NT2/D1 (cell line): Measurements from ENCODE around the gene TXN.

ENCODE experiments used
- DNase-seq: peaks from one replicate; pipeline ENCODE4 v3.0.0-alpha.2; 2011; ENCODE audit warnings: low read depth, low spot score
- H3K27me3 ChIP-seq: 2 replicates; pipeline ENCODE4 v1.6.0; 2011; ENCODE audit warnings: mild to moderate bottlenecking; ENCODE audit not compliant: insufficient read length, insufficient read depth
- H3K36me3 ChIP-seq: 2 replicates; pipeline ENCODE4 v1.6.1; 2011; ENCODE audit warnings: mild to moderate bottlenecking, low read length, mixed read lengths; ENCODE audit not compliant: insufficient read depth, insufficient read length
- H3K4me1 ChIP-seq: 2 replicates; pipeline ENCODE4 v1.5.1; 2011; ENCODE audit not compliant: insufficient read depth, insufficient read length
- H3K4me3 ChIP-seq: 2 replicates; pipeline ENCODE4 v1.5.1; 2011; ENCODE audit warnings: low read depth; ENCODE audit not compliant: insufficient read length
- H3K9ac ChIP-seq: 2 replicates; pipeline ENCODE4 v1.6.0; 2011; ENCODE audit warnings: low read depth; ENCODE audit not compliant: insufficient read length
- H3K9me3 ChIP-seq: 2 replicates; pipeline ENCODE4 v1.5.1; 2011; ENCODE audit warnings: mild to moderate bottlenecking, low read length; ENCODE audit not compliant: insufficient read depth
- SUZ12 ChIP-seq: IDR thresholded peaks from 2 replicates; pipeline ENCODE4 v1.6.1; 2011; ENCODE audit not compliant: insufficient read length, insufficient read depth; ENCODE audit errors: extremely low read depth
- YY1 ChIP-seq: IDR thresholded peaks from 2 replicates; pipeline ENCODE4 v1.6.1; 2011; ENCODE audit not compliant: insufficient read length, insufficient read depth
- ZNF274 ChIP-seq: IDR thresholded peaks from 2 replicates; pipeline ENCODE4 v1.6.1; 2011; ENCODE audit warnings: mild to moderate bottlenecking, low read depth, low read length

The TXN gene

GRCh38 chr9:110249603-110250002 lies 6.7 kb downstream of the TXN start:
- no peaks in the 10 kb centered on the region for H3K9me3 ChIP-seq
- H3K4me1 ChIP-seq: no peaks in the 10 kb centered on the region
- TF ChIP-seq SUZ12: no peak
- no peak for TF ChIP-seq ZNF274
- no peak for TF ChIP-seq YY1
- no peak overlapping the region for H3K9ac ChIP-seq
- no peak for DNase-seq
- H3K4me3 ChIP-seq: no peak overlapping the region
- peaks cover 69% of the 10 kb centered on the region for H3K36me3 ChIP-seq
- H3K27me3 ChIP-seq: no peaks in the 10 kb centered on the region

DNA sequence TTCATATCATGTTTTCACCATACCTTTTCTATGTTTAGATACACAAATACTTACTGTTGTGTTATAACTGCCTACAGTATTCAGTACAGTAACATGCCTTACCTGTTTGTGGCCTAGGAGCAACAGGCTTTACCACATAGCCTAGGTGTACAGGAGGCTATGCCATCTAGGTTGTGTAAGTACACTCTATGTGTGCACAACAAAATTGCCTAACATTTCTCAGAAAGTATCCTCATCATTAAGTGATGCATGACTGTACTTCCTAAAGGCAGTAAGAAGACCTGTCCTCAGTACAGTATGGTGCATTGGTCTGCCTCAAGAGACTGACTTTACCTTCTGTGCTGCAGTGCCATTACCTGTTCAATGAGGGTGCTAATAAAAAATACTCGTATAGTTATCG lies 7.9 kb downstream of the TXN start:
- Histone ChIP-seq H3K27me3 (no peaks in the 10 kb centered on the region), H3K9me3 (no peaks in the 10 kb centered on the region), H3K36me3 (peaks cover 74% of the 10 kb centered on the region), H3K9ac (no peak overlapping the region), H3K4me3 (no peak overlapping the region), H3K4me1 (no peaks in the 10 kb centered on the region)
- DNase-seq: no peak
- TF ChIP-seq YY1 (no peak), SUZ12 (no peak), ZNF274 (no peak)

- Histone ChIP-seq H3K4me3 (no peak overlapping the region), H3K4me1 (no peaks in the 10 kb centered on the region), H3K27me3 (no peaks in the 10 kb centered on the region), H3K36me3 (peaks cover 78% of the 10 kb centered on the region), H3K9ac (no peak overlapping the region), H3K9me3 (no peaks in the 10 kb centered on the region)
- TF ChIP-seq YY1 (no peak), ZNF274 (no peak), SUZ12 (no peak)
- DNase-seq: no peak
Measured at GRCh38 chr9:110246214-110246613, 10.1 kb downstream of the TXN start.

DNA sequence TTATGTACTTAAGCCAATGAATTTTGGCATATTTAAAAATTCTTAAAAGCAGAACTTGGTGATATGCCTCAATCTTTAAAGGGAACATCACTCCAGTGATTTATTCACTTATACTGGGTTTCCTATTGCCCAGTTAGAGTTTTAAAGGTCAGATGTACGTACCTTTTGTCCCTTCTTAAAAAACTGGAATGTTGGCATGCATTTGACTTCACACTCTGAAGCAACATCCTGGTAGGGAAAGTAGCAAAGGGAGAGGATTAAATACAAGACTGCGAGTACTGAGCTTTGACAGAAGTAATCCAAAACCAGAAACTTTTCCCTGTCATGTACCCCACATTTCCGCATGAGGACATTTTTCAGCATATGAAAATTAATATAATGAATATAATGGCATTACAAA lies 11.7 kb downstream of the TXN start:
- no peaks in the 10 kb centered on the region for H3K27me3 ChIP-seq

GRCh38 chr9:110241858-110242321 lies 14.4 kb downstream of the TXN start:
- Histone ChIP-seq H3K4me1 (no peaks in the 10 kb centered on the region), H3K9me3 (no peaks in the 10 kb centered on the region), H3K9ac (no peak overlapping the region), H3K27me3 (no peaks in the 10 kb centered on the region), H3K4me3 (no peak overlapping the region), H3K36me3 (peaks cover 38% of the 10 kb centered on the region)
- no peak for TF ChIP-seq SUZ12
- TF ChIP-seq ZNF274: no peak
- no peak for TF ChIP-seq YY1
- DNase-seq: peak; percentile 11

More for the DNA sequence above, 11.7 kb downstream of the TXN start:
- H3K36me3 ChIP-seq: peaks cover 62% of the 10 kb centered on the region
- no peak overlapping the region for H3K4me3 ChIP-seq
- H3K9me3 ChIP-seq: no peaks in the 10 kb centered on the region
- DNase-seq: no peak
- H3K4me1 ChIP-seq: no peaks in the 10 kb centered on the region
- no peak overlapping the region for H3K9ac ChIP-seq
- TF ChIP-seq YY1 (no peak), ZNF274 (no peak)

GRCh38 chr9:110241260-110241857 lies 14.9 kb downstream of the TXN start:
- no peak for TF ChIP-seq ZNF274
- no peak for TF ChIP-seq SUZ12
- no peak for TF ChIP-seq YY1
- no peaks in the 10 kb centered on the region for H3K4me1 ChIP-seq
- no peak for DNase-seq
- no peaks in the 10 kb centered on the region; the same call in 1 of the 2 replicates for H3K9me3 ChIP-seq
- peaks cover 32% of the 10 kb centered on the region for H3K36me3 ChIP-seq
- H3K4me3 ChIP-seq: no peak overlapping the region
- H3K9ac ChIP-seq: no peak overlapping the region
- no peaks in the 10 kb centered on the region for H3K27me3 ChIP-seq

GRCh38 chr9:110240198-110240597 lies 16.1 kb downstream of the TXN start:
- TF ChIP-seq SUZ12: no peak
- no peak for TF ChIP-seq YY1
- TF ChIP-seq ZNF274: no peak
- no peaks in the 10 kb centered on the region for H3K4me1 ChIP-seq
- no peak overlapping the region for H3K9ac ChIP-seq
- peaks cover 6% of the 10 kb centered on the region; the same call in 1 of the 2 replicates for H3K9me3 ChIP-seq
- no peak for DNase-seq
- H3K36me3 ChIP-seq: peaks cover 24% of the 10 kb centered on the region
- no peak overlapping the region for H3K4me3 ChIP-seq
- H3K27me3 ChIP-seq: no peaks in the 10 kb centered on the region

DNA sequence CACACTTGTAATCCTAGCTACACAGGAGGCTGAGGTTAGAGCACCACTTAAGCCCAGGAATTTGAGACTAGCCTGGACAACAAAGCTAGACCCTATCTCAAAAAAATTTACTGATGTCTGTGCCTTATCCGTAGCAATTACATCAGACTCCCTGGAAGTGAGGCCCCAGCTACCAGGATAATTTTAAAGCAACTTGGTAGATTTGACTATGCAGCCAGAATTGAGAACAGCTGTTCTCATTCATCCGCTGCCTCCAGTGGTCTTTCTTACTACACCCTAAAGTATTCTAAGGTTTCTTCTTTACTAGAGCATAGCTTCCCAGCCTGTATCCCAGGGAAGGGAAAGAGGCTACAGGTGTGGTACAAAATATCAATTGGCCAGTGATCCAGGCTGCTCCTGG lies 28.0 kb downstream of the TXN start:
- Histone ChIP-seq H3K27me3 (no peaks in the 10 kb centered on the region), H3K4me3 (no peak overlapping the region), H3K9me3 (peaks cover 13% of the 10 kb centered on the region; the same call in 1 of the 2 replicates), H3K9ac (no peak overlapping the region), H3K4me1 (no peaks in the 10 kb centered on the region), H3K36me3 (no peaks in the 10 kb centered on the region)
- TF ChIP-seq YY1 (no peak), ZNF274 (no peak)
- DNase-seq: no peak
